CD4-positive, alpha-beta T cell treated with Interleukin-10 for 1 hour (primary cell): Measurements from ENCODE around the gene RAB9A.
"Not testable (repeated sequence)": the region's sequence is repeated elsewhere in the genome, so short reads cannot be mapped to it uniquely, and the experiment has no call there.

Experiments
- DNase-seq: peaks from one replicate; pipeline ENCODE4 v3.0.0-alpha.2; 2020

RAB9A gene

DNA sequence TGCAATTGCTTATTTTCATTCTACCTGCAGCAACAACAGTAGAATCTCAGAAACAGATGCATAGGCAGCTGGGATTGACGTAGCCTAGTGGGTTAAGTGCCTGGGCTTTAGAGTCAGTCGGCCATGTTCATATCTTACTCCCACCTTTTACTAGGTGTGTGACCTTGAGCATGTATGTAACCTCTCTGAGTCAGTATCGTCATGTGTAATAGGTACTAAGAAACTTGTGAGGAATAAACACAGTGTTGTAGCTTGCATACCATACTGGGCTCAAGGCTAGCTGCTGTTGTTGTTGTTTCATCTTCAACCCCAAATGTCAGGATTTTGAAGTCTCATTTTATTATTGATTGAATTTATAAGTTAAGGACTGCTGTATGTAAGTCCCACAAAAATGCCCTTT, 14.2 kb downstream of the RAB9A start:
- no peak for DNase-seq

DNA sequence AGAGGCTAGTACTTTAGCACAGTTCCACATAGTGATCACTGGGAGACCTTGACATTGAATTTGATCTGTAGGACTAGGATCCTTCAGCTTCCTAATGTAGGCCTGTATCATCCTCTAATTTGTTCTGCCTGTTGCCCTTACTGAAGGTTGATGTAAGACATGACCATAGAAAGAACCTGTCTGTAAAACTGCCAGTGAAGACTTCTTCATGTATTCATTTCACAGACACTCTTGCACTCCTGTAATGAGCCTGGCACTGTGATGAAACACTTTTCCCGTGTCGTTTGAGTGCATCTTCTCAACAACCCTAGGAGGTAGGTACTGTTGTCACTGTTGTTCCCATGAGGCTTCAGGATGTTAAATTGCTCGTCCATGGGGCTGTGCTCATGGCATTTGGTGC, 14.7 kb downstream of the RAB9A start:
- no peak for DNase-seq

DNA sequence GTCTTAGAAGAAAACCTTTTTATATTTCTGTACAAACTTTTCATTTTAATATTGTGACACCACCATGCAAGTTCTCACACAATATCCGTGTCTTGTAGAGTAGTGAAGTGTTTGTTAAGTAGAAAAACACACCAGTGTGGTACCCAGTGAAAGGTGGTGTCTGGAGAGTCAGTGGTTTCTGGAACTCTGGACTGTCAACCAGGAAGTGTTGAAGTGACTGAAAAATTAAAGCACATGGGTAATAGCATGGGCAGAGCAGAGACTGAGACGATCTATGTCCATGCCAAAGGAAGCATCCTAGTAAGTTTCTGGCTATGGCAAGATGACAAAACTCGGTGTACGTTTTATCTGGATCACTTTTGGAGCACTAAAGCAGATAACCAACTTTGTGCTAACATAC, 22.2 kb downstream of the RAB9A start:
- no peak for DNase-seq

DNA sequence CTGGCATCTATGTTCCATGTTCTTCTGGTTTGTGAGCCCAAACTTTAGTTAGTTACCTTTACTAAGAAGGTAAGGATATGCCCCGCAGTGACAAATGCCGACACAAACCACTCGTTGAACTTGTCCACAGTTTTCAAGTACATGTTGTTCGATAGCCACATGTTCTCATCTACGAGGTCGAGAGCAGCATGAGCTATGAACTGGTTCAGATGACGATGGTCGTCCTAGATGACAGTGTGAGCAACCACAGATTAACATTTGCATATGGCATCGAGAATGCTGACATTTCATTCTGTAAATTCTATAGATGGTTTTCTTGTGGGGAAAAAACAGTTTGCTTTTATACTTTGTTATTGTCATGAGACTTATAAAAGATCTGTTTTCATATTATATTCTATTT, 27.5 kb downstream of the RAB9A start:
- peak; percentile 34 for DNase-seq

DNA sequence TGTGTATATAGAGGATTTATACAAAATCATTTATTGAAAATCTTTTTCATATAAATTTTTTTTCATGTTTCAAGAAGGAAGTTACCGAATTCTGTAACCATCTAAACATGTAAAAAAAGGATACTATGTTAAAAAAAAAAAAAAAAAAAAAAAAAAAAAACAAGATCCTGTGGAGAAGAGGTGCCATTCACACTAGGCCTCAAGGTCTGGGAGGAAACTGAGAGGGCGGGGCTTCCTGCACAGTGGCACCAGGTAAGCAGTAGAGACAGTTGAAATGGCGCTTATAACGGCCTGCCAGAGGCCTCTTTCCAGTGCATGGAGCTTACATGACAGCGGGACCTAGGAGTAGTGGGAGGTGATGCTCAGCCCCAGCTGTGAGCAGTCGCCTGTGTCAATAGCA, 28.0 kb downstream of the RAB9A start:
- peak; percentile 72 for DNase-seq

DNA sequence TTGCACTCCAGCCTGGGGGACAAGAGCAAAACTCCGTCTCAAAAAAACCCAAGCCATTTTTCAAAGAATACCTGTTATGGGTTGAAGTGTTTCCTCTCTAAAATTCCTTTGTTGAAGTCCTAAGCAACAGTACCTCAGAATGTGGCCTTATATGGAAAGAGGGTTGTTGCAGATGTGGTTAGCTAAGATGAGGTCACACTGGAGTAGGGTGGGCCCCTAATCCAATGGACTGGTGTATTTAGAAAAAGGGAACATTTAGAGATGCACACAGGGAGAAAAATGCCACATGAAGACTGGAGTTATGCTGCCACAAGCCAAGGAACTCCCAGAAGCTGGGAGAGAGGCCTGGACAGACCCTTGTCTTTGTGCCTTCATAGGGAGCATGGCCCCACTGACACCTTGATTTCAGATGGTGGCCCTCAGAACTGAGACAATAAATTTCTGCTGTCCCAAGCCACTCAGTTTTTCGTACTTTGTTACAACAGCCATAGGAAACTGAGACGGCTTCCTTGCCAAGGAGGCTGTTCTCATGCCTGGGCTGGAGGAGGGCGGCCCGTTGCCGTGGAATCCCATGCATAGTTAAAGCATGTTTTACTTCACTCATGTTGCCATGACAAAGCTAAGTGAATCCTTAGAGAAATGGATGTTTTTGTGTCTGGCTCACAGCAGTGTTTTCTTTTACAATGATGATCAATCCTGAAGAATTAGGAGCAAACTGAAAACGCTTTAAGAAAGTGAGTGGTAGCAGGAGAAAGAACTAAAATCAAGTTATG, 29.0 kb downstream of the RAB9A start:
- DNase-seq = no peak

DNA sequence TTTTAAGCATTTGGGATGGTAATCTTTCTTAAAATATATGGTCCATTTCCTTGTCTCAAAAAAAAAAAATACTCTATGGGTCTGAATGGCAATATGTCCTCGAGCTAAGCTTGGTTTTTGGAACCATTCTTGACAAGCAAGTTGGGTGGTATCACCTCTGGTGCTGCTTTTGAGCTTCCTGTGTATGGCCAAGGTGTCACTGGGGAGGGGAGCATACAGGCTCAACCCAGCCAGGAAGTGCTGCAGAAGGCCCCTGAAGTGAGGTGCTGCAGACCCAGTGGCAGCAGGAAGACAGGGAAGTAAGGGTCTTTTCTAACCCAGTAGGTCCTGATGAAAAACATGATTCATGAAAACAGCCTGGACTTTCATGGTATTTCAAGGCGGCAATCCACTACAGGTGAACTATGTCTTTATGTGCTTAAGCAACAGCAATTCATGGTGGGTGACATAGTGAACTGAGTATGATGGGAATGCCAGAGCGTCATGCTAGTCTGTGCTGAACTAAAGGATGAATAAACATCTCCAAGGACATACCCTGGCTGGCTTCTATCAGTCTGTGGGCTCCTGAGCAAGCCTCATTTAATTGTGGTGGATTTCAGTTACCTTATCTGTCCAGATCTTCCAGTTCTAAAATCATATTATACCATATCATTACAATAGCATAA, 30.4 kb downstream of the RAB9A start:
- DNase-seq = peak; percentile 51

DNA sequence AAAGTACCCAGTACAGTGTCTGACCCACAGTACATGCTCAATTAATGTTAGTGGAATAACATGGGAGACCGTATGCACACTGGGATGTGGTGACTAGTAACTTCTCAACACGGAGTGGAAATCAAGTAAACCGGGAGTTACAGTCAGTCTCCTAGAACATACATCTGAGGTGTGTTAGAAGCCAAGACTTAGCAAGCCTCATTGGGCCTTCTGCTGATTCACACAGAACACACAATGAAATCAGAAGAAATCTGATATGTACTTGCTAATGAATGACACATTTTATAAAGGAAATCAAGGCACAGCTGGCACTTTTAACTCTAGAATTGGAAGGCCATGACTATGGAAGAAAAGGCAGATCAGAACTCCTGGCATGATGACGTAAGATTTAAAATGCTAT, 32.4 kb downstream of the RAB9A start:
- no peak for DNase-seq

DNA sequence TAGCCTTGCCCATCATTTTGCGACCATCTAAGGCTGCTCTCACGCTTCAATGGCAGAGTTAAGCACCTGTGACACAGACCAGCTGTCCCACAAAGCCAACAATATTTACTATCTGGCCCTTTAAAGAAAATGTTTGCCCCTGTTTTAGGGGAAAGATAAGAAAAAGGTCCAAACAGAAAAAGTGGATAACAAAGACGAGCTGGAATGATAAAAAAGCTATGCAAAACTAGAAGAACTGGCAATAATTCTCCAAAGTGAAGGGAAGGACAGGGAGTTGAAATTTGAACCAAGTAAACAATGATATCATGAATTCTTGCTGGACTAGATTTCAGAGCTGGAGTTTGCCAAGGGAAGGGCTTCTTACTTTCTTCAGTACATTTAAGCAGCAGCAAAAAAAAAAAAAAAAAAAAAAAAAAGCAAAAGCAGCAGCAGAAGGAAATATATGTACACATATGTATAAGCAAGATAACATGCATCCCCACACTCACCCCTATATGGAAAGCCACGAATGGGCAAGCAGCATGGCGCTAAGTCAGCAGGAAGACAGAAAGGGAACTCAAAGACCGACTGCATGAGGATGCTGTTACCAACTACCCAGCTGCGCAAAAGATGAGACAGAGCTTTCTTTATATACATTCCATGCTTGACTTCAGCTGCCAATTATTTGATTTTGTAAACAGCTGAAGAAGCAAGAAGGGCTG, 33.0 kb downstream of the RAB9A start:
- no peak for DNase-seq

DNA sequence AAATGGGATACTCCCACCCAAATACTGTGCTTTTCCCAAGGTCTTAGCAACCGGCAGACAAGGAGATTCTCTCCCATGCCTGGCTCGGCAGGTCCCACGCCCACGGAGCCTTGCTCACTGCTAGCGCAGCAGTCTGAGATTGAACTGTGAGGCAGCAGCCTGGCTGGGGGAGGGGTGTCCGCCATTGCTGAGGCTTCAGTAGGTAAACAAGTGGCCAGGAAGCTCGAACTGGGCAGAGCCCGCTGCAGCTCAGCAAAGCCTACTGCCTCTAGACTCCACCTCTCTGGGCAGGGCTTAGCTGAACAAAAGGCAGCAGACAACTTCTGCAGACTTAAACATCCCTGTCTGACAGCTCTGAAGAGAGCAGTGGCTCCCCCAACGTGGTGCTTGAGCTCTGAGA, 36.0 kb downstream of the RAB9A start:
- DNase-seq = peak; percentile 69

DNA sequence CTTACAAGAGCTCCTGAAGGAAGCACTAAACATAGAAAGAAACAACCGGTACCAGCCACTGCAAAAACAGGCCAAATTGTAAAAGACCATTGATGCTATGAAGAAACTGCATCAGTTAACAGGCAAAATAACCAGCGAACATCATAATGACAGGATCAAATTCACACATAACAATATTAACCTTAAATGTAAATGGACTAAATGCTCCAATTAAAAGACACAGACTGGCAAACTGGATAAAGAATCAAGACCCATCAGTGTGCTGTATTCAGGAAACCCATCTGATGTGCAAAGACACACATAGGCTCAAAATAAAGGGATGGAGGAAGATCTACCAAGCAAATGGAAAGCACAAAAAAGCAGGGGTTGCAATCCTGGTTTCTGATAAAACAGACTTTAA, 37.7 kb downstream of the RAB9A start:
- not testable (repeated sequence) for DNase-seq

DNA sequence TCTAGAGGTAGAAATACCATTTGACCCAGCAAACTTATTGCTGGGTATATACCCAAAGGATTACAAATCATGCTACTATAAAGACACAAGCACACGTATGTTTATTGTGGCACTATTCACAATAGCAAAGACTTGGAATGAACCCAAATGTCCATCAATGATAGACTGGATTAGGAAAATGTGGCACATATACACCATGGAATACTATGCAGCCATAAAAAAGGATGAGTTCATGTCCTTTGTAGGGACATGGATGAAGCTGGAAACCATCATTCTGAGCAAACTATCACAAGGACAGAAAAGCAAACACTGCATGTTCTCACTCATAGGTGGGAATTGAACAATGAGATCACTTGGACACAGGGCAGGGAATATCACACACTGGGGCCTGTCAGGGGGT, 41.6 kb downstream of the RAB9A start:
- DNase-seq = not testable (repeated sequence)

DNA sequence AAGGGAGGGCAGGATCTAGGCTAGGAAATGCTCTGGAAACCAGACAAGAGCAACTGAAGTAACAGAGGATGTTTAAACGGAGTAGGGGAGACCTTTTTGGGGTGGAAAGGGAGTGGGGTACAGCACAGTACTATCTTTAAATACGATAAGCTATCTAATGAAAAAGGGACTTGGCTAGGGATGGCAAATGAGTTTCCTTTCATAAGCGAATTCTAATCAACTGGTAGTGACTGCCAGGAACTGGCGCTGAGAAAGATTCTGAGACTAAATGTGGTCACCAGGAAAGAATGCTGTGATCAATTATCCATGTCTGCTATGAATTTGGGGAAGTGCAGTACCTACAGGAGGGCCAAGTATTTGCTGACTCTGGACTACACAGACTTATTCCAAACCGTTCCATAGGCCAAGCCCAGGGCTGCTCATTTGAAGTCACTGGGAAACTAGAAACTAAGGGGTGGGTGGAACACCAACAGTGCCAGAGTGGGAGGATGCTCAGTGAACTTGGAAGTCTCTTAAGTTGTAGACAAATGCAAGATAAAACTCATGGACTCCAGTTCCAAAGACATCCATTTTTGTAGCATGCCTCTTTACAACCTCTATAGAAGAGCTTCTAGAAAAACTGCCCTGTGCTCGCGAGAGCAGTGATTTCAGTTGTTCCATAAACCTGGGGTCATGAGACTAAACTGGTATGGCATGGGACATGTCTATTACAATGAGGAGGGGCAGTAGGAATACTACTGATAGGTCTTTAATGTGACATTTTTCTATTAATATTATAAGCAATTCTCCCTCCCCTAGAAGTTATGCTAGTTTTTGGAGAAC, 43.5 kb downstream of the RAB9A start:
- DNase-seq = no peak

DNA sequence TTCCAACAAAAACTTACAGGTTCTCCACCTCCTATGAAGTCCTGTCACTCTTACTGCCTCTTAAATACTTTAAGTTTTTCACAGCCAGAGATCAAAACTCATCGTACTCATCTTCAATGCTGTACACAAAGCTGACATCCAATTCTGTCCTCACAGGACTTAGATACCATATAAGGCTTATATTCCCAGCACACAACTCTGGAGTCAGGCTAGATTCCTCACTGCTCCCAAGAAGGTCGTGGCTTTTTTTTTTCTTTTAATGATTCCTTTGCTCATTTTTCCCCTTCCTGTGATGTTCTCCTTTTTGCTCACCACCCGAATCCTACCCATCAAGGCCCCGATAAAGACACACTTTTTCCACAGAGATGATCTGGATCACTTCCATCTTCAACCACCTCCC, 44.6 kb downstream of the RAB9A start:
- DNase-seq = no peak

DNA sequence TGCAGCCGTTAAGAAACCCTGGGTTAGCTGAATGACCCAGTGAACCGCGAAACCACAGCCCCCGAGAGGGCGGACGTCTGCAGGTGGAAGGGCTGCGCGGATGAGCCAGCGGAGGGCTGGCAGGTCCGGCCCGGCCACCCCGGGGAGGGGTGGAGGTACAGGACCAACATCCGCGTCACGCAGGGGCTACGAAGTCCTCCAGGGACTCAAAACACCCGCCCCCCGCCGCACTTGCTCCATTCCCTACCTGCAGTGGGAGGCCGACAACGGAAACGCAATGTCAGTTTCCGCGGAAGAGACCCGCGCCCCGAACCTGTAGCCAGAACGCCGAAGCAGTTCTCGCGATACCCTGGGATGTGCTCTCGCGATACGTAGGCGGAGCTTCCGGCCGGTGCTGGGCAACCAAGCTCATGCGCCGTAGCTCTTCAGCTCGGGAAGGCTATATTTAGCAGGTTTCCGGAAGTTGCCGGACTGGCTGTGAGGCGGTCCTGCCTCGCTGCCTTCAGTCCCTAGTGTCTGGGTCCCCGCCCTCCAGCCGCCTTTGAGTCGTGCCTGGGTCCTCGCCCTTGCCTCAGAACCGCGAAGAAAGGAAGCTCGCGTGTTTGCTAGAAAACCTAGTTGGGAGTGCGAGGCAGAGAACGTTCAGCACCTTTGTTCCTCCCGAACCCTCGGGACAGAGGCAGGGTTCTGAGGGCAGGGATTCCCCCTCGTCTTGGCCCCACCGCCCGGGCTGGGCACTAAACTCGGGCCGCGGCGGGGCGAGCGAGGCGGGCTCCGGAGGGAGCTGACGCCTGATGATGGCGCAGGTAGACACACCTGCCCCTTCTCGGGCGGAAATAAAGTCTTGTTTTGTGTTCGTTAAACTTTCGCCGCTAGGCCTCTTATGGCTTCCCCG, 45.6 kb downstream of the RAB9A start, which contains the start of the genes OFD1 and TRAPPC2:
TSS of gene OFD1 (plus strand) at position 471 of the 895 bp plus-strand sequence. CDS start at position 795, 324 bp downstream.
TSS of gene TRAPPC2 (minus strand) at position 343 of the 895 bp plus-strand sequence. CDS start 14,657 bp downstream, outside the sequence.
- peak; percentile 94 for DNase-seq

DNA sequence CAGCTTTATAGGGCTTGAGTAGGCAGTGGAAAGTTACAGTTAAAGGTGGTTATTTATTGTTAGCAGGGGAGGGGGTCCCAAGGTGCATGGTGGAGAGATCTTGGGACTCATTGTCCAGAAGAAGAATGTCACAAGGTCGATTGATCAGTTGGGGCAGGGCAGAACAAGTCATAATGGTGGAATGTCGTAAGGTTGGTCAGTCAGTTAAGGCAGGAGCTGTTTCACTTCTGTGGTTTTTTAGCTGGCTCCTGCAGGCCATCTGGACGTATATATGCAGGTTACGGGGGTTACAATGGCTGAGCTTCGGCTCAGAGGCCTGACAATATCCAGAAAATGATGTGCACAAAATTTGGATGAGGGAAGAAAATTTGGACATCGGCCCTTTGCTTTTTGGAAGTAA, 52.8 kb downstream of the RAB9A start:
- DNase-seq = no peak

DNA sequence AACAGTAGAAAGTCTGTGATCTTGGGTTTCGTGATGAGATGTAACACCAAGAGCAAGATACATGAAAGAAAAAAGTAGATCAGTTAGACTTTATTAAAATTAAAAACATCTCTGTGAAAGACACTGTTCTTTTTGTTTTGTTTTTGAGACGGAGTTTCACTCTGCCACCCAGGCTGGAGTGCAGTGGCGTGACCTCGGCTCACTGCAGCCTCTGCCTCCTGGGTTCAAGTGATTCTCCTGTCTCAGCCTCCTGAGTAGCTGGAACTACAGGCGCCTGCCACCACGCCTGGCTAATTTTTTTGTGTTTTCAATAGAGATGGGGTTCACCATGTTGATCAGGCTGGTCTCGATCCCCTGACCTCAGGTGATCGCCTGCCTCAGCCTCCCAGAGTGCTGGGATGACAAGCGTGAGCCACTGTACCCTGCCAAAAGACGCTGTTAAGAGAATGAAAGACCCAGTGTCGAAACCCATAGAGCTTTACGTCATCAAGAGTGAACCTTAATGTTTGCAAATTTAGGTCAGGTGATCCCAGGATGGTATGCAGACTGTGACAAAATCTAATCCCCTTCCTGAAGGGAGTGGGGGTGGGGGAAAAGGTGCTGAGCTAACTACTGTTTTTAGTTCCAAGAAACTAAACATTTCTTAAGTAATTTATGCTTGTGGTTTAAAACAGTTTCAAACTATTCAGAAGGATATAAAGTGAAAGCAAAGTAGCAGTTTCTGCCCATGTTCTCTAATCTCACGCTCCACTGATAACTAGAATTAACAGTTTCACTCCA, 53.7 kb downstream of the RAB9A start:
- DNase-seq = peak; percentile 76

DNA sequence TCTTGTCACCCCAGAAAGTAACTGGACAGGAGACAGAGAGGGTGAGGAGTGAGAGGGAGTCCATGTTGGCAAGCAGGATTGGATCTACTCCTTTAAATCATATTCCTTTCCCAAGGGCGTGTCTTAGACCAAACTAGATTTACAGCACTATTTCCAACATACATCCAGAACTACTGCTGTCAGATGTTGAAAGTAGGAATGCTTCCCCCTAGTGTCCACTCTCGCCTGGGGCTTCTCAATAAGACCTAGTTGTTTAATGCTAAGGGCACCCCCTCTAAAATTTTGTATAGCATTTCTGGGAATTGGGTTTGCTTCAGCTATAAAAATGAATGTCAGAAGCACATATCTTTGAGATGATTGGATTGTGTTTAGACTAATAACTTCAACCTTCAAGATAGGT, 58.9 kb downstream of the RAB9A start:
- DNase-seq = peak; percentile 50

DNA sequence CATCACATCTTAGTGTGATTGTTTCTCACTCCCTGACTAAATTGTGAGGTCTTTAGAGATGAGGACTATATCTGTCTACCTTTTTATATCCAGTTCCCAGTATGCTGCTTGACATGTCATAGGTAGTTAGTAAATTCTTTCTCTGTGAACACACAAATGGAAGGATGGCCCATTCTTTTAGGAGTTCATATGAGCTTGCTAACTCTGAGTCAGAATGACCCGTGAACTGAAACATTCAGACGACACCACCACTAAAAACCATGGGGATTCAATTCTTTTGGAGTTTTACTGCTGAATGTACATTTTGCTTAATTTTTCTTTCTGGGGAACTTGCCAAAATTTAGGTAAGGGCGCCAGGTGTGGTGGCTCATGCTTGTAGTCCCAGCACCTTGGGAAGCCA, 59.6 kb downstream of the RAB9A start:
- DNase-seq = no peak

DNA sequence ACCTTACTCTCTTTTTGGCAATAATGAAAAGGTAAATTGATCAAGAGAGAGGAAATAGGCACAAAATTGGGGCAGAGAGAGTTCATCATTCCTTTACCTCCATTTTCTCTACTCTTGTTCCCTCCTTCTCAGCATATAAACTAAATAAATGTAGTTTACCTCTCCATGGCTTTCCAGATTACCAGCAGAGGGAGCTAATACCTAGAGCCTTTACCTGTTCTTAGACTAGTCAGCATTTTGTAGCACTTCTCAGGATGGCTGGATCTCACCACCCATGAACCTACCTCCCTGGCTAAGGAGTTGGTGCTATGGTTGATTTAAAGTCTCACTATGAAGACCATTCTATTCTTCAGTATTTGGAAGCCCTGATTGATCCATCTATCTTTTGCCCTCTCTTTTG, 61.3 kb downstream of the RAB9A start:
- DNase-seq = peak; percentile 63

DNA sequence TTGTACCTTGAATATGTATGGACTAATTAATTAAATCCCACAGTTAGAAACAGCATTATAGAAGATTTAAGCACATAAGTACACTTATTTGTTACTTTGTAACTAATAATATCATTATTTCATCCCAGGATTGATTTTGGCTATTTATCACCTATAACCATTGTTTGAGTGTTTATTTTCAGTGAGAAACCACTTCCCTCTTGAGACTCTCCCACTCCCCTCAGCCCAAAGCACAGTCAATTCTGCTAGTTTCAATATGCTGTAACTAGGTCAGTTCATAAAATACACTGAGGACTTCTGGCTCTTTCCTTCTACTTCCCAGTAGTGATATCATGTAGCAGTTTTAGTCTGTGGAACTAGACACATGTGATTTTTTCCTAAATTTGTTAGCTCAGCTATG, 61.9 kb downstream of the RAB9A start:
- DNase-seq = no peak
